Endothelial cell of umbilical vein (primary cell): Measurements from ENCODE around the gene STK32C. TPM values are rescaled to one million over a fixed set of nuclear protein-coding genes. Genes with fewer than 3 reads are reported as not detected.

Experiments used
- BruUV-seq: library from RNA; stranded (reverse); fragments of 400-500 nt; replicated peaks from 2 replicates; lab custom pipeline; 2021; lab: Mats Ljungman, UMichigan
- CTCF ChIA-PET: fragments of 300-600, 350-600 bp; sonication (Branson Sonifier 250); formaldehyde crosslinking; loops from one replicate; lab custom pipeline; 2021; ENCODE audit warnings: antibody characterized with exemption, inconsistent platforms; lab: Charles Lee
- POLR2A ChIA-PET: fragments of 300-600, 350-600 bp; sonication (Branson Sonifier 250); formaldehyde crosslinking; loops from one replicate; lab custom pipeline; 2021; ENCODE audit warnings: antibody characterized with exemption, inconsistent platforms; lab: Charles Lee
- DNase-seq: peaks from one replicate; pipeline ENCODE4 v3.0.0-alpha.2; 2011; ENCODE audit warnings: low read depth, low spot score
- FAIRE-seq: peaks from 2 replicates; lab custom pipeline; 2011; peaks lifted over from hg19 to GRCh38; lab: Jason Lieb, UNC
- H2AFZ ChIP-seq: 2 replicates; pipeline ENCODE4 v1.6.0; 2012; ENCODE audit warnings: low read depth, low read length, control low read depth, inconsistent platforms
- H3K27ac ChIP-seq: 2 replicates; pipeline ENCODE4 v1.5.1; 2011; ENCODE audit warnings: low read depth, mild to moderate bottlenecking, control low read depth, low read length, moderate library complexity; ENCODE audit not compliant: insufficient read depth
- H3K27me3 ChIP-seq, 2 experiments: 2 replicates each; pipeline versions ENCODE4 v1.6.0 to v1.6.1; 2011; ENCODE audit warnings: low read length in 2 of 2, mixed read lengths in 1 of 2; ENCODE audit not compliant: control insufficient read depth in 2 of 2, insufficient read depth in 2 of 2
- H3K36me3 ChIP-seq, 2 experiments: 2 replicates in 1 of 2; 3 replicates in 1 of 2; pipeline ENCODE4 v1.5.1; 2011; ENCODE audit warnings: low read length in 2 of 2, mild to moderate bottlenecking in 1 of 2, moderate library complexity in 1 of 2; ENCODE audit not compliant: control insufficient read depth in 2 of 2, insufficient read depth in 2 of 2; ENCODE audit errors: extremely low read depth in 1 of 2
- H3K4me1 ChIP-seq: 3 replicates; pipeline ENCODE4 v1.5.1; 2011; ENCODE audit warnings: mild to moderate bottlenecking, low read length; ENCODE audit not compliant: control insufficient read depth, insufficient read depth; ENCODE audit errors: extremely low read depth
- H3K4me2 ChIP-seq: 2 replicates; pipeline ENCODE4 v1.6.1; 2011; ENCODE audit warnings: low read length, control low read depth, mixed read lengths; ENCODE audit not compliant: insufficient read depth
- H3K4me3 ChIP-seq, 3 experiments: fragments of 200-600 bp in 1 of 3; sonication (generic), shearing (Covaris generic) in 1 of 3; replicated peaks in 1 of 3; 2 replicates each; pipeline ENCODE4 v1.5.1; 2011 to 2016; ENCODE audit warnings: control low read depth in 3 of 3, low read length in 3 of 3, mild to moderate bottlenecking in 2 of 3, inconsistent platforms in 1 of 3, low read depth in 1 of 3, moderate library complexity in 1 of 3; ENCODE audit not compliant: insufficient read depth in 1 of 3
- H3K79me2 ChIP-seq: 2 replicates; pipeline ENCODE4 v1.6.0; 2012; ENCODE audit warnings: low read length, inconsistent platforms; ENCODE audit not compliant: control insufficient read depth, insufficient read depth
- H3K9ac ChIP-seq: replicated peaks from 2 replicates; pipeline ENCODE3; 2011; ENCODE audit warnings: low read length, control low read depth; ENCODE audit not compliant: insufficient read depth; ENCODE audit errors: extremely low read depth
- H3K9me1 ChIP-seq: replicated peaks from 3 replicates; pipeline ENCODE4 v1.6.0; 2011; ENCODE audit warnings: mild to moderate bottlenecking, low read length; ENCODE audit not compliant: control insufficient read depth, insufficient read depth; ENCODE audit errors: extremely low read depth
- H3K9me3 ChIP-seq: replicated peaks from 2 replicates; pipeline ENCODE4 v1.5.1; 2012; ENCODE audit warnings: low read length, inconsistent platforms; ENCODE audit not compliant: control insufficient read depth, insufficient read depth
- H4K20me1 ChIP-seq: replicated peaks from 2 replicates; pipeline ENCODE3; 2011; ENCODE audit warnings: mild to moderate bottlenecking, low read length; ENCODE audit not compliant: control insufficient read depth, insufficient read depth; ENCODE audit errors: extremely low read depth
- CTCF ChIP-seq, 2 donors: IDR thresholded peaks; 1 replicate in 1 of 2; 2 replicates in 1 of 2; pipeline ENCODE4 v1.5.1; 2011; ENCODE audit warnings: low read length in 2 of 2, mild to moderate bottlenecking in 2 of 2, moderate library complexity in 2 of 2, control low read depth in 1 of 2, inconsistent platforms in 1 of 2, low read depth in 1 of 2; ENCODE audit not compliant: insufficient read depth in 1 of 2; ENCODE audit errors: extremely low read depth in 1 of 2
- EZH2 ChIP-seq: IDR thresholded peaks from 2 replicates; pipeline ENCODE4 v1.6.1; 2012; ENCODE audit warnings: borderline replicate concordance, low read depth, mild to moderate bottlenecking, moderate library complexity, low read length, inconsistent platforms; ENCODE audit not compliant: severe bottlenecking
- FOS ChIP-seq: IDR thresholded peaks from 2 replicates; pipeline ENCODE4 v1.6.1; 2011; ENCODE audit warnings: mild to moderate bottlenecking, low read length, moderate library complexity, borderline replicate concordance; ENCODE audit not compliant: insufficient read depth
- GATA2 ChIP-seq: IDR thresholded peaks from 2 replicates; pipeline ENCODE4 v1.7.0; 2011; ENCODE audit warnings: low read depth, mild to moderate bottlenecking, moderate library complexity, mixed read lengths, low read length; ENCODE audit not compliant: insufficient read length, insufficient read depth
- JUN ChIP-seq: IDR thresholded peaks from 2 replicates; pipeline ENCODE4 v1.6.1; 2011; ENCODE audit warnings: borderline replicate concordance, low read depth; ENCODE audit not compliant: insufficient read length, insufficient read depth
- MAX ChIP-seq: IDR thresholded peaks from 2 replicates; pipeline ENCODE4 v1.6.1; 2011; ENCODE audit not compliant: insufficient read depth, insufficient read length
- MYC ChIP-seq: IDR thresholded peaks from one replicate; pipeline ENCODE4 v1.6.1; 2011; ENCODE audit warnings: mild to moderate bottlenecking, low read depth, low read length
- POLR2A ChIP-seq: IDR thresholded peaks from 2 replicates; pipeline ENCODE4 v1.6.1; 2012; ENCODE audit warnings: low read depth, mild to moderate bottlenecking, control low read depth, low read length
- POLR2AphosphoS5 ChIP-seq: IDR thresholded peaks from 2 replicates; pipeline ENCODE4 v1.6.1; 2012; ENCODE audit warnings: low read depth, mild to moderate bottlenecking, control low read depth, low read length, moderate library complexity; ENCODE audit not compliant: insufficient read depth
- dilution Hi-C: fragments of 300-500 bp; cut with MboI; formaldehyde crosslinking; loops from one replicate; pipeline ENCODE4 v1.15.0; 2019; ENCODE audit warnings: low sequenced_read_pairs; ENCODE audit not compliant: extremely low pct_ligation_motif_present
- intact Hi-C: fragments of 100-400 bp; cut with micrococcal nuclease; formaldehyde crosslinking; loops from one replicate; pipeline ENCODE4 v1.10.0; 2022
- polyA plus RNA-seq, 4 experiments: library from polyadenylated mRNA; depleted of rRNA in 3 of 4; stranded (reverse) in 3 of 4; unstranded in 1 of 4; fragments of >200 nt; gene quantifications; 2 replicates each; pipeline versions ENCODE4 v1.2.1 to v1.2.3, GENCODE V29; 2011 to 2012; ENCODE audit warnings: missing spikeins in 1 of 4
- total RNA-seq: library from RNA; stranded (reverse); gene quantifications from 2 replicates; pipeline ENCODE4 v1.2.3, GENCODE V29; 2021

Gene STK32C
- total and polyA plus RNA-seq, 2 donors (not counting 3 experiments of a cell fraction or from before 2014, with no cell fraction given): 5.4 to 14.1 TPM

GRCh38 chr10:132158823-132159222 lies 148.9 kb downstream of the STK32C start:
- TF ChIP-seq POLR2A (no peak), JUN (no peak), MYC (no peak), FOS (no peak), MAX (no peak), POLR2AphosphoS5 (no peak), CTCF (IDR thresholded peaks at IDR 0.05; ENCODE audit: extremely low read depth in 1 of 2, insufficient read depth in 1 of 2, low read depth in 1 of 2, low read length in 2 of 2) (no peak), GATA2 (no peak), EZH2 (no peak)

More at GRCh38 chr10:132158823-132159222, 148.9 kb downstream of the STK32C start:
- intact Hi-C loops: no loop called here
- Histone ChIP-seq H3K79me2 (no peaks in the 10 kb centered on the region), H3K27ac (no peak overlapping the region), H3K4me3 (no peak overlapping the region), H3K9ac (no peak overlapping the region), H2AFZ (no peak overlapping the region), H3K4me1 (no peaks in the 10 kb centered on the region), H4K20me1 (no peaks in the 10 kb centered on the region), H3K4me2 (no peak overlapping the region), H3K27me3 (no peaks in the 10 kb centered on the region), H3K9me3 (no peaks in the 10 kb centered on the region), H3K9me1 (no peaks in the 10 kb centered on the region), H3K36me3 (no peaks in the 10 kb centered on the region)
- BruUV-seq: no TSS peak
- ChIA-PET POLR2A (no interaction called here), CTCF (no interaction called here)
- dilution Hi-C loops: no loop called here
- no peak for DNase-seq
- FAIRE-seq: no peak
